PFSK-1 (cell line): Measurements from ENCODE around the gene MYBPC1.

Experiments used
- REST ChIP-seq, 2 experiments: IDR thresholded peaks; 2 replicates each; pipeline versions ENCODE4 v1.6.1 to v1.8.0; 2011 to 2012; ENCODE audit warnings: low read depth in 2 of 2, low read length in 2 of 2, control low read depth in 1 of 2, inconsistent platforms in 1 of 2, mild to moderate bottlenecking in 1 of 2, moderate library complexity in 1 of 2; ENCODE audit not compliant: insufficient read depth in 1 of 2
- SIN3A ChIP-seq: IDR thresholded peaks from 2 replicates; pipeline ENCODE4 v1.6.1; 2012; ENCODE audit warnings: mild to moderate bottlenecking, low read length, moderate library complexity, borderline replicate concordance; ENCODE audit not compliant: insufficient read depth
- TAF1 ChIP-seq: IDR thresholded peaks from 2 replicates; pipeline ENCODE4 v1.6.1; 2012; ENCODE audit warnings: low read length, control low read depth, borderline replicate concordance; ENCODE audit not compliant: insufficient read depth

- TF ChIP-seq TAF1: no peak
- TF ChIP-seq REST (IDR thresholded peaks at IDR 0.05; ENCODE audit: insufficient read depth in 1 of 2, low read depth in 2 of 2, low read length in 2 of 2): no peak
- TF ChIP-seq SIN3A: no peak
These were observed 58.3 kb downstream of the MYBPC1 start for GRCh38 chr12:101653030-101653429.
